Choroid plexus epithelial cell (primary cell): Measurements from ENCODE around the gene NUPR1.
"Not testable (repeated sequence)": the region's sequence is repeated elsewhere in the genome, so short reads cannot be mapped to it uniquely, and the experiment has no call there.

ENCODE experiments used
- DNase-seq: peaks from one replicate; pipeline ENCODE4 v3.0.0-alpha.2; 2010; ENCODE audit warnings: low read depth
- H3K4me3 ChIP-seq: 2 replicates; pipeline ENCODE4 v1.5.1; 2011; ENCODE audit warnings: low read depth, mild to moderate bottlenecking, control low read depth, low read length, moderate library complexity
- CTCF ChIP-seq: conservative IDR thresholded peaks from 2 replicates; pipeline ENCODE4 v1.5.1; 2011; ENCODE audit warnings: low read depth, mild to moderate bottlenecking, control low read depth, inconsistent platforms, low read length, moderate library complexity

NUPR1 gene

GRCh38 chr16:28554634-28555423 is 16.1 kb upstream of the NUPR1 start:
- peak overlapping the region; percentile 63 for H3K4me3 ChIP-seq
- TF ChIP-seq CTCF: no peak
- no peak for DNase-seq

- DNase-seq: peak; percentile 96
- peak within 1 kb of the TSS; percentile 89 for H3K4me3 ChIP-seq
- peak; percentile 35 for TF ChIP-seq CTCF
These were observed 15.2 kb upstream of the NUPR1 start, which contains the start of gene SGF29 for GRCh38 chr16:28553776-28554633. SGF29 (plus strand) TSS chr16:28553920; CDS start chr16:28581070, 27,150 bp downstream.

- peak; percentile 74 for TF ChIP-seq CTCF
- no peak overlapping the region for H3K4me3 ChIP-seq
- DNase-seq: peak; percentile 73
These were observed 10.6 kb upstream of the NUPR1 start for GRCh38 chr16:28549301-28549899.

- no peak for DNase-seq
- TF ChIP-seq CTCF: no peak
- H3K4me3 ChIP-seq: no peak overlapping the region
These were observed 9.6 kb upstream of the NUPR1 start for GRCh38 chr16:28548306-28548802.

- H3K4me3 ChIP-seq: no peak overlapping the region
- TF ChIP-seq CTCF: no peak
- DNase-seq: no peak
These were observed 7.9 kb upstream of the NUPR1 start for GRCh38 chr16:28546626-28547025.

- not testable (repeated sequence) for H3K4me3 ChIP-seq, DNase-seq
These were observed 7.2 kb upstream of the NUPR1 start for GRCh38 chr16:28545964-28546363.

- no peak for DNase-seq
- no peak for TF ChIP-seq CTCF
- H3K4me3 ChIP-seq: no peak overlapping the region
These were observed 6.2 kb upstream of the NUPR1 start for GRCh38 chr16:28544998-28545397.
